NT2/D1 (cell line): ENCODE results near the gene CFAP61.

Experiments used
- YY1 ChIP-seq: IDR thresholded peaks from 2 replicates; pipeline ENCODE4 v1.6.1; 2011; ENCODE audit not compliant: insufficient read length, insufficient read depth
- ZNF274 ChIP-seq: IDR thresholded peaks from 2 replicates; pipeline ENCODE4 v1.6.1; 2011; ENCODE audit warnings: mild to moderate bottlenecking, low read depth, low read length

DNA sequence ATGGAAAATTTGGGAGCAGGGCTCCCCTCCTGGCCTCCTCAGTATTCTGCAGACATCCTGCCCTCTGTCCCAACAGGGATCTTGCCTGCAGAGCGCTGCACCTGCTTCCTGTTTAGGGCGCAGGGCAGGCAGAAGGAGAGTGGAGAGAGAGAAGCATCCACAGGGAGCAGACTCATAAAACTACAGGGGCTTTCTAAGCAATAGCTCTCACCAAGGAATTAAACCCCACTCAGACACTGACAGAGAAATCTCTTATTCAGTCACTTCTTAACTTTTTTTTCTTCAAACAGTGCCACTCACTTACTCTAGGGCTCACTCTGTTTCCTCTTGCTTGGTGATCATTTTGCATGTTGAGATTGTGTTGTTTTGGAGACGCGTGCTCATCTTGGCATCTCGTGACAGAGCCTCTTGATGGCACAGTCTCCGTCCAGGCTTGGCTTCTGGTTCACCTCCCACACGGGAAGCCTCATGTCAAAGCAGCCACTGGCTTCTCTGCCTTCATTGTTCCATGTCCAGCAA lies 162.5 kb downstream of the CFAP61 start:
- TF ChIP-seq YY1 (no peak), ZNF274 (no peak)
